HL-60/S4 treated with phorbol 12-myristate 13-acetate at 8.2 ng/mL for 4 days and 3 days (cell line): ENCODE results near the gene PLXDC1.
"Not testable (repeated sequence)": the region's sequence is repeated elsewhere in the genome, so short reads cannot be mapped to it uniquely, and the experiment has no call there.

ENCODE experiments used
- in situ Hi-C: fragments of 300-500 bp; cut with MboI; formaldehyde crosslinking; loops from 2 replicates; pipeline ENCODE4 v1.15.0; 2022; ENCODE audit warnings: low sequenced_read_pairs

PLXDC1 gene

GRCh38 chr17:39131616-39132015 lies 19.8 kb downstream of the PLXDC1 start:
- in situ Hi-C loops = no loop called here

- in situ Hi-C loops = no loop called here
Observed at GRCh38 chr17:39130205-39130604, 21.2 kb downstream of the PLXDC1 start.

GRCh38 chr17:39129544-39129943 lies 21.9 kb downstream of the PLXDC1 start:
- in situ Hi-C loops = not testable (repeated sequence)

- in situ Hi-C loops = no loop called here
Observed at GRCh38 chr17:39126436-39126835, 25.0 kb downstream of the PLXDC1 start.

GRCh38 chr17:39125143-39125875 lies 26.1 kb downstream of the PLXDC1 start:
- in situ Hi-C loops = no loop called here

GRCh38 chr17:39123627-39124026 lies 27.8 kb downstream of the PLXDC1 start:
- in situ Hi-C loops = no loop called here

GRCh38 chr17:39122991-39123390 lies 28.4 kb downstream of the PLXDC1 start:
- in situ Hi-C loops = no loop called here

GRCh38 chr17:39121919-39122318 lies 29.5 kb downstream of the PLXDC1 start:
- in situ Hi-C loops = not testable (repeated sequence)

- in situ Hi-C loops = no loop called here
Observed at GRCh38 chr17:39118674-39119419, 32.6 kb downstream of the PLXDC1 start.

GRCh38 chr17:39116224-39116623 lies 35.2 kb downstream of the PLXDC1 start:
- in situ Hi-C loops = no loop called here

GRCh38 chr17:39115135-39115534 lies 36.3 kb downstream of the PLXDC1 start:
- in situ Hi-C loops = no loop called here

- in situ Hi-C loops = no loop called here
Observed at GRCh38 chr17:39114723-39115122, 36.7 kb downstream of the PLXDC1 start.

- in situ Hi-C loops = no loop called here
Observed at GRCh38 chr17:39113871-39114270, 37.6 kb downstream of the PLXDC1 start.

GRCh38 chr17:39110435-39111136 lies 40.9 kb downstream of the PLXDC1 start:
- in situ Hi-C loops = no loop called here

GRCh38 chr17:39108461-39109375 lies 42.7 kb downstream of the PLXDC1 start:
- in situ Hi-C loops = no loop called here

- in situ Hi-C loops = no loop called here
Observed at GRCh38 chr17:39107973-39108372, 43.5 kb downstream of the PLXDC1 start.

GRCh38 chr17:39107155-39107554 lies 44.3 kb downstream of the PLXDC1 start:
- in situ Hi-C loops = no loop called here

GRCh38 chr17:39105705-39106104 lies 45.7 kb downstream of the PLXDC1 start:
- in situ Hi-C loops = no loop called here

GRCh38 chr17:39104657-39105056 lies 46.8 kb downstream of the PLXDC1 start:
- in situ Hi-C loops = no loop called here

GRCh38 chr17:39104046-39104445 lies 47.4 kb downstream of the PLXDC1 start:
- in situ Hi-C loops = no loop called here

- in situ Hi-C loops = no loop called here
Observed at GRCh38 chr17:39101091-39101490, 50.3 kb downstream of the PLXDC1 start.
